GM12891 (cell line): Measurements from ENCODE around the gene PCYOX1L.

Source experiments
- DNase-seq: peaks from one replicate; pipeline ENCODE4 v3.0.0; 2011; ENCODE audit warnings: low spot score; ENCODE audit not compliant: insufficient read length
- FAIRE-seq: peaks from 2 replicates; lab custom pipeline; 2011; peaks lifted over from hg19 to GRCh38; lab: Jason Lieb, UNC
- PAX5 ChIP-seq: IDR thresholded peaks from 2 replicates; pipeline ENCODE4 v1.6.1; 2011; ENCODE audit warnings: low read length, moderate library complexity, mild to moderate bottlenecking; ENCODE audit not compliant: insufficient read depth, severe bottlenecking
- POLR2A ChIP-seq: IDR thresholded peaks from 2 replicates; pipeline ENCODE4 v1.6.1; 2011; ENCODE audit warnings: low read depth, low read length, control low read depth
- POLR2AphosphoS5 ChIP-seq: IDR thresholded peaks from 2 replicates; pipeline ENCODE4 v1.6.1; 2011; ENCODE audit warnings: low read depth, low read length, control low read depth
- POU2F2 ChIP-seq: IDR thresholded peaks from 2 replicates; pipeline ENCODE4 v1.6.1; 2011; ENCODE audit warnings: low read depth, mild to moderate bottlenecking, control low read depth, low read length, moderate library complexity
- SPI1 ChIP-seq: IDR thresholded peaks from 2 replicates; pipeline ENCODE4 v1.6.1; 2011; ENCODE audit warnings: low read depth, low read length, control low read depth
- TAF1 ChIP-seq: IDR thresholded peaks from 2 replicates; pipeline ENCODE4 v1.6.1; 2011; ENCODE audit warnings: low read depth, low read length, control low read depth

PCYOX1L gene

DNA sequence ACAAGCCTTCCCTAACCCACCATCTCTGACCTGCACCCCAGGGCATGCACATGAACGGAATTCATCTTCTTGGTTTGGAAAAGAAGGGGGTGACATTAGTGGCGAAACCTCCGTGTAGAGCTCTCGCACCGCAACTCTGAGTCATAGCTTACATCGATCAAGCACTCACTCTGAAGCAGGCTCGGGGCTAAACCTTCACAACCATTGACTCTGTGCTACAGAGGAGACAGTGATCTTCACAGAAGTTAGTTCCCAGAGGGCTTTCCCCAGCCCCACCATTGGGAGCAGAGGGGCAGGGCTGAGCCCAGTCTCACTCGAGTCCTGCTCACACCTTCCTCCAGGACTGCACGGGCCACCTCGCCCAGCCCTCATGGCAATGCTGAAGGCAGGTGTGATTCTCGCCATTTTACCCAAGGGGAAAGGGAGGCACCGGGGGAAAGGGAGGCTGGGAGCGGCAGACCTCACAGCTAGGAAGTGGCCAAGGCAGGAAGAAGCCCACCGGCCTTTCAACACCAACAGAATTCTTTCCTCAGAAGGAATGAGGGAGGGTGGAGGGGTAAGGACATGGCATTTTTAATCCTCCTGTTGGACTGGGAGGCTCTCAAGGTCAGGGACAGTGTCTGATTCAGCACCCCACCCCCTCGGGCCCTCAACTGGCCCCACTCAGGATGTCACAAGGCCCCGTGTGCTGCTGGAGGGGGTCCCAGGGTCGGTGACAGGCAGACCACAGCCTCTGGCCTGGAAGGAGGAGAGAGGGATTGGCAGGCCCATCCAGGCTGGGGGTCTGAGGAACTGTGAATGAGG lies 47.1 kb downstream of the PCYOX1L start:
- DNase-seq (no peak), FAIRE-seq (no peak)
- TF ChIP-seq POU2F2 (no peak), POLR2A (no peak), SPI1 (no peak), POLR2AphosphoS5 (no peak), TAF1 (no peak), PAX5 (no peak)

DNA sequence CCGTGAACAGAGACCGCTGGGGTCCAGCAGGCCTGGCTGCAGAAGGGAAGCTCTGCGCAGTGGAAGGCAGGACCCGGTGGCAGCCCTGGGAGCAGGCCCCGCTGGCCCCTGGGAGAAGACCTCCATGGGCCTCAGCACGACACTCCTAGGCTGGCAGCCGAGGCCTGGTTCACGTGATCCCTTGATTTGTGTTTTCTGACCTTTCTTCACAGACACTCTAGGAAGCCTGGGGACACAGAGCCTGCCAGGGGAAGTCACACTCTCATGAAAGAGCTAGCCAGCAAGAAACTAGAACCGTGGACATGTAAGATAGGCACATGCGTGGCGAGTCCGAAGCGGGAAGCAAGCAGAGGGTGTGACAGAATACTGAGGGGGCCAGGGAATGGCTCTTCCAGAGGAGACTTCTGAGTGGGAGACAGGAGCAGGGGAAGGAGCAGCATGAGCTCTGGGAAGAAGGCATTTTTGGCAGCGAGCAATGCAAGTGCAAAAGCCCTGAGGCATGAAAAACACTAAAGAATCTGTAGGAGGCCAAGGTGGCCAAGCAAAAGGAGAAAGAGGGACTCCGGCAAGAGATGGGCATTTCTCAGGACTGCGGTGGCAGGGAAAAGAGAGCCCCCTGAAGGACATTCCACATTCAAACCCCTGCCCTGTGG lies 47.8 kb downstream of the PCYOX1L start:
- TF ChIP-seq POU2F2 = no peak
- no peak for TF ChIP-seq TAF1
- TF ChIP-seq POLR2AphosphoS5 = no peak
- no peak for TF ChIP-seq POLR2A
- no peak for TF ChIP-seq SPI1
- TF ChIP-seq PAX5 = no peak
- no peak for FAIRE-seq
- no peak for DNase-seq

DNA sequence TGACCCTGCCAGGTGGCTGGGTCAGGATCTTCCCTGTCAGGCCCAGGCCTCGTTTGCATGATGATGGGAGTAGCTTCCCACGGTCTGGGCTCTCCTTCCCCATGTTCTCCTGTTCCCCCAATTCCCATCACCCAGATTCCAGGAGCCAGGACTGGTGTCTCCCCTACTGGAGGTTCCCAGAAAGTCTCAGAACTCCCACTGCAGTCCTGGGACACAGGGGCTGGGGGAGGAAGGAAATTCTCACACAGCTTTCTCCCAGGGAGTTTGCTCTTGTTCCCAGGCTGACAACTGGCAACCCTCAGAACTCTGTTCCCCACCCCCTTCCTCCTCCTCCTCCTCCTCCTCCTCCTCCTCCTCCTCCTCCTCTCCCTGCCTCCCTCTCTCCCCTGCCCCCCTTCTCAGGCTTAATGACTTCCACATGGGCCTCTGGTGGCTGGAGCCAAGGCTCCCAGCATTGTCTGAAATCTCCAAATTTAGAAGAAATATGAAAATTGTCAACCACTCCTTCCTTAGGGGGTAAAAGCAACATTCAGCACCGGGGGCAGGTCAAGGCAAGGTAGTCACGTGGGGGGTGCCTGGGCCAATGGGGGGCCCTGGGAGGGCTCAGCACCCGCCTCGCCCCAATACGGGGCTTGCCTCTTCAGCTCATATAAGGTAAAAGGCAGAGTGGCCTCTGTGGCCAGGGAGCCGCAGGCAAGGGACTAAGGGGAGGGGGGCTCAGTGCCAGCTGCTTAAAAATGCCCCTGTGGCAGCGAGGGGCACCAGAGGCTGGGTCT lies 48.5 kb downstream of the PCYOX1L start:
- DNase-seq = no peak
- no peak for TF ChIP-seq POLR2A
- no peak for TF ChIP-seq SPI1
- no peak for TF ChIP-seq PAX5
- no peak for TF ChIP-seq POU2F2
- TF ChIP-seq POLR2AphosphoS5 = no peak
- no peak for TF ChIP-seq TAF1

DNA sequence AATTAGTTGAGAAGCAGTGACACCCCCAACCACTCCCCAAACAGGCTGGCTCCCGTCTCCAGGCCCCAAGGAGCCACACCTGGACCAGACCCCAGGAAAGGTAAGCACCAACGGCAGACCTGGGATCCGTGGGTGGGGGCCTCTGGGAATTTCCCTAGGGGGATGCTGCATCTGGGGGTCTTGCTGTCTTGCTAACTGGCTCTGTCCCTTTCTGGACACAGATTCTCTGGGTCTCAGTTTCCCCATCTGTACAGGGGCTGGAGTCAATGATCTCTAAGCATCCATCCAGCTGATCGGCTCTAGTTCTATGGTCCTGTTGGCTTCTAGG lies 49.1 kb downstream of the PCYOX1L start:
- no peak for DNase-seq
- no peak for TF ChIP-seq POLR2A
- no peak for FAIRE-seq

More for the DNA sequence above, 48.5 kb downstream of the PCYOX1L start:
- FAIRE-seq = no peak

DNA sequence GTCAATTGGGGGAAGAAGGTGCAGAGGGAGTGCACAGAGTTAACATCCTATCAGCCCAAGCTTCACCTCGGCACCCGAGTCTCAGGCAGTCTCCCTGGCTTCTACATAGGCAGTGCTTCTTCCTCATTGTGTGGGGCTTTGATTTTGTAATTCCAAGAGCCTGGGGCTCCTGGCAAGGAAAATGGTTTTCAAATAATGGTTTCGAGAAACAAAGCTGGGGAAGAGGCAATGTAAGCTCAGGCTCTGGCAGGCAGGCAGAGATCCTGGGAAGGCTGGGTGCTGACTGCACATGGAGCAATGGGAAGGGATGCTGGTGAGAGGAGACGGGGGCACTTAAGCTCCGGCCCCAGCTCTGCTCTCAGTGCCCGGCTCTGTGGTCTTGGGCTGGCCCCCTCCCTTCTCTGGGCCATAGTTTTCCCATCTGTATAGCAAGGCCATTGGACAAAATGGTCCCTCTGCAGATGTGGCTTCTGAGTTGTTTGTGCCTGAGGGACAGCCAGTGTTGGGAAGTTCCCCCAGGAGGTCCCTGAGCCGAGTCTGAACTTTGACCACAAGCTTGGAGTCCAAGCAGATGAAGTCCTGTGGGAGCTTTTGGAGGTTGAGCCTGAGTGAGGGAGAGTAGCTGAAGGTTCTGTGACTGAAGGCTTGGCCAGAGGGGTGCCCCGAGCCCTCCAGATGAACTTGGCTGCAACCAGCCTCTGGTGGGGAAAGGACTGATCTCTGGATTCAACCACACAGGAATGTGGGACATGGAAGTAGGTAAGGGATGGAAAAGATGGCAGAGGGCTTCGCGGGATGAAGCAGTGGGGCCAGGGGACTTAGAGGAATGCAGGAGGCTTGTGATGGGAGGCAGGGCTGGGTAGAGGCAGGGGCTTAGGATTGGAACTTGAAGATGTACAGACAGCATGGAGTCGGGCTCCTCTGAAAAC lies 49.7 kb downstream of the PCYOX1L start:
- no peak for DNase-seq
- FAIRE-seq = no peak
- TF ChIP-seq POLR2AphosphoS5 (no peak), POLR2A (no peak), TAF1 (no peak), PAX5 (no peak), SPI1 (no peak), POU2F2 (no peak)

DNA sequence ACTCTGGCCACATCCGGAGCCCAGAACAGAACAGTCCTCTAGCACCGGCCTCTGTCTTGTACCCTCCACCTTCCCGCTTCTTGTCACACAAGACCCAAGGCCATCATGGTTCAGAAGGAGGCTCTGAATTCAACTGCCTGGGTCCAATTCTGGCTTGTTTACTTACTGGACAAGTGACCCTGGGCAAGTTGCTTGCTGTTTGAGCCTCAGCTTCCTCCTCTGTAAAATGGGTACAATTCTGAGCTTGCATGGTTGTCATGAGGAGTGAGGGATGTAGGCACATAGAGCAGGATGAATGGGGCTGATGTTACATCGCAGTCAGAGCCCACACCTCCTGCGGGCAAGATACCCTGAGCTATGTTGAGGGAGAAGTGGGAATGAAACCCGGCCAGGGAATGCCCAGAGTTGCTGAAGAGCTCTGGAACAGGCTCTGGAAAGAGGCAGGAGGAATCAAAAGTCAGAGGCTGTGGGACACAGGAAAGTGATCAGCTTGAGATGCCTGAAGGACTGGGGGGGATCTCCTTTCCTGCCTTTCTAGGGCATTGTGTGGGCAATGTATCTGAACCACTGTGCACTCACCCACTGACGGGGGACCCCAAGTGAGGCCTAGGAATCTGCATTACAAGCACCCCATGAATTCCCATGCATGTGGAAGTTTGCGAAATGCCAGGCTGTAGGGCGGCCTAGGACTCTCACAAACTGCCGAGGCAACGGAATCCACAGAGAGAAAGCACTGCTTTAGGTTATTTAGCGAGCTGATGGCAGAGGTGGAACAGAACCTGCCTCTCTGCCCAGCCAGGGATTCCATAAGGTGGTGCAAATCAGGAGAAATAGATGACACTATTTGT lies 50.6 kb downstream of the PCYOX1L start:
- no peak for DNase-seq
- no peak for TF ChIP-seq SPI1
- no peak for FAIRE-seq

DNA sequence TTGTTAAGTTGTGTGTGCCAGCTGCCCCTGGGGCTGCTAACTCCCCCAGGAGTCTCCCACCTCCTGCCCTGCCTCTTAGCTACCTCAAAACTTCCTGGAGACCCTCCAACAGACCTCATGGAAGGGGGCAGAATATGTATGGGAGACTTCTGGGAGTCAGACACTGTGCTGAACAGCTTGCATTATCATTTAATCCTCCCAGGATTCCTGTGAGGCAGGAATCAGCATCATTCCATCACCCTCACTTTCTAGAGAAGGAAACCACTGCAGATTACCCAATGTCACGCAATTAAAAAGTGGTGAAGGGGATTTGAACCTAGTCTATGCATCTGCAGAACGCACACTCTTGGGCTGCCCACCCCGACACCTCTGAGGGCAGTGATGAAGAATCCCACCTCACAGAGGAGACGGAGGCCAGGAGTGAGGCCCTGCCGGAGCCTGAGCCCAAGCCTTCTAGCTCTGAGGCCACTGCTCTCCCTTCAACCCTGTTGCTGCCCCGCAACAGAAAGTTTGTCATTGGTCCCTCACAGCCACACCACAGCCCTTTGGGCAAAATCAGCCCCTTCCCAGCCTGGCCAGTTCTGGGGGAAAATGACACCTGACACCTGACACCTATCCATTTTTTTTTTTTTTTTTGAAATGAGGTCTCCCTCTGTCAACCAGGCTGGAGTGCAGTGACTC lies 51.6 kb downstream of the PCYOX1L start:
- TF ChIP-seq TAF1 = no peak
- no peak for TF ChIP-seq PAX5
- TF ChIP-seq SPI1 = no peak
- no peak for TF ChIP-seq POLR2A
- TF ChIP-seq POU2F2 = no peak
- no peak for TF ChIP-seq POLR2AphosphoS5
- no peak for FAIRE-seq
- DNase-seq = no peak

DNA sequence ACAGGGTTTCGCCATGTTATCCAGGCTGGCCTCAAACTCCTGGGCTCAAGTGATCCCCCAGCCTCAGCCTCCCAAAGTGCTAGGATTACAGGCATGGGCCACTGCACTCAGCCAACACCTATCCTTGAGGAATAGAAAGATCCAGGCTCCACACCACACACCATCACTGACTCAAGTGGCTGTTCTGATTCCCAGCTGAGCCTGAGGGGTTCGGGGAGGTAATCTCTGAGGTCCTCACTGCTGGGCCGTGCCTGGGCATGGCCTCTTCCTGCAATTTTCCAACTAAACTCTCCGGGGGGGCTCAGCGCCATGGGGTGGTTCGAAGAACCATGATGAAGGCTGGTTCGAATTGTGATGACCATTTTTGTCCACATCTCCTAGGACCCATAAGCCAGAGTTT lies 52.2 kb downstream of the PCYOX1L start:
- no peak for TF ChIP-seq PAX5
- no peak for TF ChIP-seq SPI1
- no peak for TF ChIP-seq POLR2A
- no peak for TF ChIP-seq POLR2AphosphoS5
- no peak for TF ChIP-seq TAF1
- TF ChIP-seq POU2F2 = no peak
- FAIRE-seq (no peak), DNase-seq (no peak)
